Keratinocyte (primary cell): ENCODE measurements around the gene CDKN2C. TPM values are rescaled to one million over a fixed set of nuclear protein-coding genes. Genes with fewer than 3 reads are reported as not detected.

Source experiments
- DNase-seq: peaks from one replicate; pipeline ENCODE4 v3.0.0-alpha.2; 2011; ENCODE audit warnings: low read depth, missing footprints, low spot score
- FAIRE-seq: peaks from 2 replicates; lab custom pipeline; 2011; peaks lifted over from hg19 to GRCh38; lab: Jason Lieb, UNC
- H2AFZ ChIP-seq: 2 replicates; pipeline ENCODE4 v1.6.0; 2012; ENCODE audit warnings: low read length, control low read depth, inconsistent platforms; ENCODE audit not compliant: control insufficient read depth
- H3K27ac ChIP-seq: 2 replicates; pipeline ENCODE4 v1.5.1; 2011; ENCODE audit warnings: low read length; ENCODE audit not compliant: control insufficient read depth, insufficient read depth
- H3K27me3 ChIP-seq: 3 replicates; pipeline ENCODE4 v1.6.0; 2011; ENCODE audit warnings: low read length; ENCODE audit not compliant: control insufficient read depth, insufficient read depth; ENCODE audit errors: extremely low read depth
- H3K36me3 ChIP-seq, 2 experiments: 2 replicates in 1 of 2; 3 replicates in 1 of 2; pipeline ENCODE4 v1.5.1; 2011; ENCODE audit warnings: low read length in 2 of 2, mild to moderate bottlenecking in 1 of 2; ENCODE audit not compliant: control insufficient read depth in 2 of 2, insufficient read depth in 2 of 2; ENCODE audit errors: extremely low read depth in 1 of 2
- H3K4me1 ChIP-seq: 3 replicates; pipeline ENCODE4 v1.5.1; 2011; ENCODE audit warnings: low read length; ENCODE audit not compliant: control insufficient read depth, insufficient read depth; ENCODE audit errors: extremely low read depth
- H3K4me2 ChIP-seq: 3 replicates; pipeline ENCODE4 v1.6.0; 2011; ENCODE audit warnings: low read depth, low read length; ENCODE audit not compliant: control insufficient read depth, insufficient read depth; ENCODE audit errors: extremely low read depth
- H3K4me3 ChIP-seq, 3 experiments: fragments of 200-600 bp in 1 of 3; sonication (generic) in 1 of 3; 2 replicates in 2 of 3; 3 replicates in 1 of 3; pipeline ENCODE4 v1.5.1; 2011 to 2016; ENCODE audit warnings: low read length in 3 of 3, mild to moderate bottlenecking in 3 of 3, control low read depth in 2 of 3, inconsistent platforms in 1 of 3, low read depth in 1 of 3, mixed read lengths in 1 of 3, mixed run types in 1 of 3, moderate library complexity in 1 of 3; ENCODE audit not compliant: control insufficient read depth in 2 of 3, insufficient read depth in 2 of 3; ENCODE audit errors: extremely low read depth in 1 of 3
- H3K79me2 ChIP-seq: 2 replicates; pipeline ENCODE4 v1.6.0; 2012; ENCODE audit warnings: low read length; ENCODE audit not compliant: control insufficient read depth, insufficient read depth
- H3K9ac ChIP-seq: 3 replicates; pipeline ENCODE4 v1.6.0; 2011; ENCODE audit warnings: low read length; ENCODE audit not compliant: control insufficient read depth, insufficient read depth; ENCODE audit errors: extremely low read depth
- H3K9me1 ChIP-seq: 3 replicates; pipeline ENCODE4 v1.6.0; 2011; ENCODE audit warnings: low read length; ENCODE audit not compliant: control insufficient read depth, insufficient read depth; ENCODE audit errors: extremely low read depth
- H3K9me3 ChIP-seq: 2 replicates; pipeline ENCODE4 v1.5.1; 2012; ENCODE audit warnings: low read depth, low read length; ENCODE audit not compliant: control insufficient read depth
- H4K20me1 ChIP-seq: 3 replicates; pipeline ENCODE4 v1.6.0; 2011; ENCODE audit warnings: low read length; ENCODE audit not compliant: control insufficient read depth, insufficient read depth; ENCODE audit errors: extremely low read depth
- CTCF ChIP-seq, 3 experiments: IDR thresholded peaks in 1 of 3; conservative IDR thresholded peaks in 1 of 3; optimal IDR thresholded peaks in 1 of 3; 2 replicates in 2 of 3; 3 replicates in 1 of 3; pipeline versions ENCODE3 to v1.5.1; 2011; ENCODE audit warnings: low read length in 3 of 3, mild to moderate bottlenecking in 3 of 3, moderate library complexity in 2 of 3, control low read depth in 1 of 3, inconsistent platforms in 1 of 3; ENCODE audit not compliant: insufficient read depth in 2 of 3; ENCODE audit errors: extremely low read depth in 1 of 3
- EZH2 ChIP-seq: IDR thresholded peaks from one replicate; pipeline ENCODE4 v1.6.1; 2012; ENCODE audit warnings: inconsistent platforms, mild to moderate bottlenecking, low read length, moderate library complexity
- dilution Hi-C: fragments of 300-500 bp; cut with MboI; formaldehyde crosslinking; loops from one replicate; pipeline ENCODE4 v1.7.0; 2020; ENCODE audit warnings: low sequenced_read_pairs; ENCODE audit not compliant: extremely low pct_ligation_motif_present
- polyA plus RNA-seq, 5 experiments: library from polyadenylated mRNA; depleted of rRNA in 3 of 5; stranded (reverse) in 3 of 5; stranded (forward) in 1 of 5; unstranded in 1 of 5; fragments of >200 nt; gene quantifications; 1 replicate in 1 of 5; 2 replicates in 3 of 5; 3 replicates in 1 of 5; pipeline versions ENCODE4 v1.2.1 to v1.2.3, GENCODE V29; 2011 to 2012; ENCODE audit warnings: missing spikeins in 2 of 5, low read depth in 1 of 5, low replicate concordance in 1 of 5

CDKN2C gene
- polyA plus RNA-seq, 1 donor (not counting 4 experiments of a cell fraction or from before 2014, with no cell fraction given) = 1.3 TPM

- no peak overlapping the region for H2AFZ ChIP-seq
- H3K79me2 ChIP-seq = no peaks in the 10 kb centered on the region
- H3K27ac ChIP-seq = no peak overlapping the region
- H3K4me3 ChIP-seq = no peak overlapping the region
- TF ChIP-seq EZH2 (no peak), CTCF (optimal IDR thresholded peaks at IDR 0.05 in 1 of 3, IDR thresholded peaks at IDR 0.05 in 1 of 3, conservative IDR thresholded peaks at IDR 0.05 in 1 of 3; ENCODE audit: extremely low read depth in 1 of 3, insufficient read depth in 2 of 3, low read length in 3 of 3) (no peak)
- no peak overlapping the region for H3K4me2 ChIP-seq
- dilution Hi-C loops = no loop called here
- no peaks in the 10 kb centered on the region for H3K36me3 ChIP-seq
- no peaks in the 10 kb centered on the region for H3K27me3 ChIP-seq
- no peak for FAIRE-seq
- no peaks in the 10 kb centered on the region for H3K4me1 ChIP-seq
- no peak for DNase-seq
- no peaks in the 10 kb centered on the region for H3K9me3 ChIP-seq
- no peak overlapping the region for H3K9ac ChIP-seq
- H3K9me1 ChIP-seq = no peaks in the 10 kb centered on the region
- H4K20me1 ChIP-seq = no peaks in the 10 kb centered on the region
Observed at GRCh38 chr1:50985094-50985493, 15.0 kb downstream of the CDKN2C start.

GRCh38 chr1:50986653-50987052 lies 16.6 kb downstream of the CDKN2C start:
- no peak for TF ChIP-seq CTCF (optimal IDR thresholded peaks at IDR 0.05 in 1 of 3, IDR thresholded peaks at IDR 0.05 in 1 of 3, conservative IDR thresholded peaks at IDR 0.05 in 1 of 3; ENCODE audit: extremely low read depth in 1 of 3, insufficient read depth in 2 of 3, low read length in 3 of 3)
- TF ChIP-seq EZH2 = no peak
- Histone ChIP-seq H2AFZ (no peak overlapping the region), H3K4me1 (no peaks in the 10 kb centered on the region), H4K20me1 (no peaks in the 10 kb centered on the region), H3K4me3 (no peak overlapping the region), H3K79me2 (no peaks in the 10 kb centered on the region), H3K9ac (no peak overlapping the region), H3K27me3 (no peaks in the 10 kb centered on the region), H3K36me3 (no peaks in the 10 kb centered on the region), H3K9me3 (no peaks in the 10 kb centered on the region), H3K9me1 (no peaks in the 10 kb centered on the region), H3K27ac (no peak overlapping the region), H3K4me2 (no peak overlapping the region)
- FAIRE-seq = no peak
- dilution Hi-C loops = no loop called here
- no peak for DNase-seq
